ENCODE data around the gene ARFIP1. TPM values are rescaled to one million over a fixed set of nuclear protein-coding genes. Genes with fewer than 3 reads are reported as not detected.

The ARFIP1 gene
- total RNA-seq, 3 donors from 2014 or later (not counting 1 experiment from before 2014, with no cell fraction given): 13.7 to 20.6 (median 14.6) TPM

- TF ChIP-seq CTCF (IDR thresholded peaks at IDR 0.05): no peak
- Mint-ChIP-seq H3K4me1 (peaks cover 20% of the 10 kb centered on the region in 2 donors), H3K4me3 (peak overlapping the region; percentile 90), H3K36me3 (no peaks in the 10 kb centered on the region), H3K27me3 (ENCODE audit: low read depth in 2 of 2) (peaks cover 40 to 44% of the 10 kb centered on the region in 2 donors), H3K27ac (peak overlapping the region in 1 of 2 donors; percentile 36), H3K9me3 (no peaks in the 10 kb centered on the region)
- no peaks in the 10 kb centered on the region for H3K36me3 ChIP-seq (ENCODE audit: control insufficient read depth, insufficient read depth, low read length)
- WGBS (ENCODE audit: insufficient coverage): 48% methylated on average over 16 of the region's 17 CpGs
- H3K27me3 ChIP-seq (ENCODE audit: control insufficient read depth, insufficient read depth, low read length): peaks cover 27% of the 10 kb centered on the region
- ATAC-seq: no peak
- peaks cover 26% of the 10 kb centered on the region for H3K4me1 ChIP-seq (ENCODE audit: control insufficient read depth, insufficient read depth, low read length)
- no peak overlapping the region for H3K27ac ChIP-seq (ENCODE audit: low read length)
- DNase-seq: no peak
- H3K4me3 ChIP-seq (ENCODE audit: low read length): peak overlapping the region; percentile 10
- intact Hi-C loops (cut with micrococcal nuclease): no loop called here
- no peaks in the 10 kb centered on the region for H3K9me3 ChIP-seq (ENCODE audit: control insufficient read depth, insufficient read depth, low read length)
Measured at GRCh38 chr4:152938237-152938947, 158.6 kb downstream of the ARFIP1 start.

GRCh38 chr4:152939621-152940020 lies 159.9 kb downstream of the ARFIP1 start:
- Histone ChIP-seq H3K4me1 (ENCODE audit: control insufficient read depth, insufficient read depth, low read length) (peaks cover 26% of the 10 kb centered on the region), H3K27ac (ENCODE audit: low read length) (no peak overlapping the region), H3K9me3 (ENCODE audit: control insufficient read depth, insufficient read depth, low read length) (no peaks in the 10 kb centered on the region), H3K36me3 (ENCODE audit: control insufficient read depth, insufficient read depth, low read length) (no peaks in the 10 kb centered on the region), H3K4me3 (ENCODE audit: low read length) (no peak overlapping the region), H3K27me3 (ENCODE audit: control insufficient read depth, insufficient read depth, low read length) (peaks cover 27% of the 10 kb centered on the region)
- Mint-ChIP-seq H3K9me3 (no peaks in the 10 kb centered on the region), H3K27ac (no peak overlapping the region), H3K27me3 (ENCODE audit: low read depth in 2 of 2) (peaks cover 31 to 32% of the 10 kb centered on the region in 2 donors), H3K36me3 (no peaks in the 10 kb centered on the region), H3K4me3 (no peak overlapping the region), H3K4me1 (peaks cover 18 to 20% of the 10 kb centered on the region in 2 donors)
- ATAC-seq (no peak), DNase-seq (no peak)
- WGBS (ENCODE audit: insufficient coverage): 89% methylated on average over 2 of the region's 2 CpGs
- intact Hi-C loops (cut with micrococcal nuclease): no loop called here
- TF ChIP-seq CTCF (IDR thresholded peaks at IDR 0.05): no peak

GRCh38 chr4:152940461-152940860 lies 160.7 kb downstream of the ARFIP1 start:
- Mint-ChIP-seq H3K27ac (no peak overlapping the region), H3K27me3 (ENCODE audit: low read depth in 2 of 2) (peaks cover 24 to 25% of the 10 kb centered on the region in 2 donors), H3K36me3 (no peaks in the 10 kb centered on the region), H3K9me3 (no peaks in the 10 kb centered on the region), H3K4me1 (peaks cover 10 to 13% of the 10 kb centered on the region in 2 donors), H3K4me3 (no peak overlapping the region)
- peaks cover 27% of the 10 kb centered on the region for H3K27me3 ChIP-seq (ENCODE audit: control insufficient read depth, insufficient read depth, low read length)
- intact Hi-C loops (cut with micrococcal nuclease): no loop called here
- H3K27ac ChIP-seq (ENCODE audit: low read length): no peak overlapping the region
- peaks cover 26% of the 10 kb centered on the region for H3K4me1 ChIP-seq (ENCODE audit: control insufficient read depth, insufficient read depth, low read length)
- 92% methylated on average over 2 of the region's 2 CpGs for WGBS (ENCODE audit: insufficient coverage)
- no peak overlapping the region for H3K4me3 ChIP-seq (ENCODE audit: low read length)
- no peaks in the 10 kb centered on the region for H3K9me3 ChIP-seq (ENCODE audit: control insufficient read depth, insufficient read depth, low read length)
- H3K36me3 ChIP-seq (ENCODE audit: control insufficient read depth, insufficient read depth, low read length): no peaks in the 10 kb centered on the region
- DNase-seq (no peak), ATAC-seq (no peak)
- TF ChIP-seq CTCF (IDR thresholded peaks at IDR 0.05): no peak

GRCh38 chr4:152941411-152941810 lies 161.7 kb downstream of the ARFIP1 start:
- Histone ChIP-seq H3K4me1 (ENCODE audit: control insufficient read depth, insufficient read depth, low read length) (peaks cover 20% of the 10 kb centered on the region), H3K4me3 (ENCODE audit: low read length) (no peak overlapping the region), H3K9me3 (ENCODE audit: control insufficient read depth, insufficient read depth, low read length) (no peaks in the 10 kb centered on the region), H3K27me3 (ENCODE audit: control insufficient read depth, insufficient read depth, low read length) (peaks cover 27% of the 10 kb centered on the region), H3K36me3 (ENCODE audit: control insufficient read depth, insufficient read depth, low read length) (no peaks in the 10 kb centered on the region), H3K27ac (ENCODE audit: low read length) (no peak overlapping the region)
- no peak for TF ChIP-seq CTCF (IDR thresholded peaks at IDR 0.05)
- WGBS (ENCODE audit: insufficient coverage): no CpG with 5 or more reads among the region's 1 CpG
- Mint-ChIP-seq H3K27me3 (ENCODE audit: low read depth in 2 of 2) (peaks cover 21 to 25% of the 10 kb centered on the region in 2 donors), H3K4me1 (peaks cover 6 to 11% of the 10 kb centered on the region in 2 donors), H3K27ac (no peak overlapping the region), H3K36me3 (no peaks in the 10 kb centered on the region), H3K4me3 (no peak overlapping the region), H3K9me3 (no peaks in the 10 kb centered on the region)
- intact Hi-C loops (cut with micrococcal nuclease): no loop called here
- DNase-seq (no peak), ATAC-seq (no peak)

Data from natural killer cell (primary cell).